H1 (cell line): ENCODE data around the gene MYO15B. TPM values are rescaled to one million over a fixed set of nuclear protein-coding genes. Genes with fewer than 3 reads are reported as not detected.

Experiments
- EGR1 ChIP-seq: IDR thresholded peaks from 2 replicates; pipeline ENCODE4 v1.6.1; 2011; ENCODE audit warnings: low read depth, low read length, borderline replicate concordance
- KDM5A ChIP-seq: fragments of 200-600 bp; IDR thresholded peaks from 2 replicates; pipeline ENCODE4 v1.7.1; 2012; ENCODE audit warnings: mild to moderate bottlenecking, low read length, inconsistent platforms, mixed read lengths
- NANOG ChIP-seq: IDR thresholded peaks from 2 replicates; pipeline ENCODE4 v1.6.1; 2011; ENCODE audit warnings: low read length, low read depth, mild to moderate bottlenecking, inconsistent platforms; ENCODE audit not compliant: insufficient read depth, poor library complexity, severe bottlenecking
- polyA plus RNA-seq, 7 experiments: library from polyadenylated mRNA; depleted of rRNA in 3 of 7; stranded (reverse) in 5 of 7; unstranded in 2 of 7; fragments of >200 nt in 5 of 7; fragments of 200-250 nt in 2 of 7; gene quantifications; 1 replicate in 5 of 7; 2 replicates in 1 of 7; 4 replicates in 1 of 7; pipeline versions ENCODE4 v1.2.1 to v1.2.3, GENCODE V29; 2011 to 2013; ENCODE audit warnings: missing spikeins in 2 of 7, mixed read lengths in 2 of 7
- total RNA-seq: library from RNA; stranded (reverse); fragmentation: NEBNext Ultra II Directional; extraction: Animal tissue kit (Norgen Biotek cat#: 25700); gene quantifications from 2 replicates; pipeline ENCODE4 v1.2.1, GENCODE V29; 2021
- TF ChIP-seq, protein P1 (sequence below): fragments of 300-600 bp; sonication (generic); IDR thresholded peaks from 2 replicates; pipeline ENCODE4 v1.7.1; 2012; ENCODE audit warnings: low read length, moderate library complexity, mild to moderate bottlenecking, inconsistent platforms; ENCODE audit not compliant: insufficient replicate concordance

Gene MYO15B
- total and polyA plus RNA-seq, 2 of the 8 experiments (the other 6 are each of a cell fraction or from before 2014, with no cell fraction given), result 7.1 to 11.2 TPM

DNA sequence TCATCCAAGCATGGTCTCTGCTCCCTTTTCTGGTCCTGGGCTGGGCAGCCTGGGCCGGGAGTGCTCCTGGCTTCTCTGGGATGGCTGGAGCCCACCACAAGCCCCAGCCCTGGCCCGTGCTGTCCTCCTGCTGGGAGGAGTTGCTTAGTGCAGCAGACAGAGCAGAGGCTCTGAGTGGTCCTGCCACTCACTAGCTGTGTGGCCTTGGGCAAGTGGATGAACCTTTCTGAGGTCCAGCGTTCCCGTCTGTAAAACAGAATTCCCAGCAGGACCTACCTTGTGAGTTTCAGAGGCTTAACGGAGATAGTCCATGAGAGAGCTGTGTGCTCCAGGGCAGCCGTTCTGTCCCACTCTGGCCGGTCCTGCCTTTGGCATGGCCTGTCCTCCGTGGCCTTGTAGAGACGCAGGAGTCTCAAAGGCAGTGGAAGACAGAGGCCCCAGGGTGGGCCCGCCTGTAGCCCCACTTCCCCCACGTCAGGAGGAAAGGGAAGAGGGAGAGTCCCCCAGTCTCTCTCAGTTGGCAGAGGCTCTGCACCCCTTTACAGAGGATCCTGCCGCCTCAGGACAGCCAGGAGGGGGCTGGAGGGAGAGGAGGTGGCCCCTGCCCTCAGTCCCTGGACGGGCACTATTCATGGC is 7.8 kb downstream of the MYO15B start (continued):
- TF ChIP-seq, protein P1, sequence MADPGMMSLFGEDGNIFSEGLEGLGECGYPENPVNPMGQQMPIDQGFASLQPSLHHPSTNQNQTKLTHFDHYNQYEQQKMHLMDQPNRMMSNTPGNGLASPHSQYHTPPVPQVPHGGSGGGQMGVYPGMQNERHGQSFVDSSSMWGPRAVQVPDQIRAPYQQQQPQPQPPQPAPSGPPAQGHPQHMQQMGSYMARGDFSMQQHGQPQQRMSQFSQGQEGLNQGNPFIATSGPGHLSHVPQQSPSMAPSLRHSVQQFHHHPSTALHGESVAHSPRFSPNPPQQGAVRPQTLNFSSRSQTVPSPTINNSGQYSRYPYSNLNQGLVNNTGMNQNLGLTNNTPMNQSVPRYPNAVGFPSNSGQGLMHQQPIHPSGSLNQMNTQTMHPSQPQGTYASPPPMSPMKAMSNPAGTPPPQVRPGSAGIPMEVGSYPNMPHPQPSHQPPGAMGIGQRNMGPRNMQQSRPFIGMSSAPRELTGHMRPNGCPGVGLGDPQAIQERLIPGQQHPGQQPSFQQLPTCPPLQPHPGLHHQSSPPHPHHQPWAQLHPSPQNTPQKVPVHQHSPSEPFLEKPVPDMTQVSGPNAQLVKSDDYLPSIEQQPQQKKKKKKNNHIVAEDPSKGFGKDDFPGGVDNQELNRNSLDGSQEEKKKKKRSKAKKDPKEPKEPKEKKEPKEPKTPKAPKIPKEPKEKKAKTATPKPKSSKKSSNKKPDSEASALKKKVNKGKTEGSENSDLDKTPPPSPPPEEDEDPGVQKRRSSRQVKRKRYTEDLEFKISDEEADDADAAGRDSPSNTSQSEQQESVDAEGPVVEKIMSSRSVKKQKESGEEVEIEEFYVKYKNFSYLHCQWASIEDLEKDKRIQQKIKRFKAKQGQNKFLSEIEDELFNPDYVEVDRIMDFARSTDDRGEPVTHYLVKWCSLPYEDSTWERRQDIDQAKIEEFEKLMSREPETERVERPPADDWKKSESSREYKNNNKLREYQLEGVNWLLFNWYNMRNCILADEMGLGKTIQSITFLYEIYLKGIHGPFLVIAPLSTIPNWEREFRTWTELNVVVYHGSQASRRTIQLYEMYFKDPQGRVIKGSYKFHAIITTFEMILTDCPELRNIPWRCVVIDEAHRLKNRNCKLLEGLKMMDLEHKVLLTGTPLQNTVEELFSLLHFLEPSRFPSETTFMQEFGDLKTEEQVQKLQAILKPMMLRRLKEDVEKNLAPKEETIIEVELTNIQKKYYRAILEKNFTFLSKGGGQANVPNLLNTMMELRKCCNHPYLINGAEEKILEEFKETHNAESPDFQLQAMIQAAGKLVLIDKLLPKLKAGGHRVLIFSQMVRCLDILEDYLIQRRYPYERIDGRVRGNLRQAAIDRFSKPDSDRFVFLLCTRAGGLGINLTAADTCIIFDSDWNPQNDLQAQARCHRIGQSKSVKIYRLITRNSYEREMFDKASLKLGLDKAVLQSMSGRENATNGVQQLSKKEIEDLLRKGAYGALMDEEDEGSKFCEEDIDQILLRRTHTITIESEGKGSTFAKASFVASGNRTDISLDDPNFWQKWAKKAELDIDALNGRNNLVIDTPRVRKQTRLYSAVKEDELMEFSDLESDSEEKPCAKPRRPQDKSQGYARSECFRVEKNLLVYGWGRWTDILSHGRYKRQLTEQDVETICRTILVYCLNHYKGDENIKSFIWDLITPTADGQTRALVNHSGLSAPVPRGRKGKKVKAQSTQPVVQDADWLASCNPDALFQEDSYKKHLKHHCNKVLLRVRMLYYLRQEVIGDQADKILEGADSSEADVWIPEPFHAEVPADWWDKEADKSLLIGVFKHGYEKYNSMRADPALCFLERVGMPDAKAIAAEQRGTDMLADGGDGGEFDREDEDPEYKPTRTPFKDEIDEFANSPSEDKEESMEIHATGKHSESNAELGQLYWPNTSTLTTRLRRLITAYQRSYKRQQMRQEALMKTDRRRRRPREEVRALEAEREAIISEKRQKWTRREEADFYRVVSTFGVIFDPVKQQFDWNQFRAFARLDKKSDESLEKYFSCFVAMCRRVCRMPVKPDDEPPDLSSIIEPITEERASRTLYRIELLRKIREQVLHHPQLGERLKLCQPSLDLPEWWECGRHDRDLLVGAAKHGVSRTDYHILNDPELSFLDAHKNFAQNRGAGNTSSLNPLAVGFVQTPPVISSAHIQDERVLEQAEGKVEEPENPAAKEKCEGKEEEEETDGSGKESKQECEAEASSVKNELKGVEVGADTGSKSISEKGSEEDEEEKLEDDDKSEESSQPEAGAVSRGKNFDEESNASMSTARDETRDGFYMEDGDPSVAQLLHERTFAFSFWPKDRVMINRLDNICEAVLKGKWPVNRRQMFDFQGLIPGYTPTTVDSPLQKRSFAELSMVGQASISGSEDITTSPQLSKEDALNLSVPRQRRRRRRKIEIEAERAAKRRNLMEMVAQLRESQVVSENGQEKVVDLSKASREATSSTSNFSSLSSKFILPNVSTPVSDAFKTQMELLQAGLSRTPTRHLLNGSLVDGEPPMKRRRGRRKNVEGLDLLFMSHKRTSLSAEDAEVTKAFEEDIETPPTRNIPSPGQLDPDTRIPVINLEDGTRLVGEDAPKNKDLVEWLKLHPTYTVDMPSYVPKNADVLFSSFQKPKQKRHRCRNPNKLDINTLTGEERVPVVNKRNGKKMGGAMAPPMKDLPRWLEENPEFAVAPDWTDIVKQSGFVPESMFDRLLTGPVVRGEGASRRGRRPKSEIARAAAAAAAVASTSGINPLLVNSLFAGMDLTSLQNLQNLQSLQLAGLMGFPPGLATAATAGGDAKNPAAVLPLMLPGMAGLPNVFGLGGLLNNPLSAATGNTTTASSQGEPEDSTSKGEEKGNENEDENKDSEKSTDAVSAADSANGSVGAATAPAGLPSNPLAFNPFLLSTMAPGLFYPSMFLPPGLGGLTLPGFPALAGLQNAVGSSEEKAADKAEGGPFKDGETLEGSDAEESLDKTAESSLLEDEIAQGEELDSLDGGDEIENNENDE, result no peak
- TF ChIP-seq NANOG (no peak), KDM5A (no peak), EGR1 (no peak)
